ENCODE measurements around the gene GNA12.

DNA sequence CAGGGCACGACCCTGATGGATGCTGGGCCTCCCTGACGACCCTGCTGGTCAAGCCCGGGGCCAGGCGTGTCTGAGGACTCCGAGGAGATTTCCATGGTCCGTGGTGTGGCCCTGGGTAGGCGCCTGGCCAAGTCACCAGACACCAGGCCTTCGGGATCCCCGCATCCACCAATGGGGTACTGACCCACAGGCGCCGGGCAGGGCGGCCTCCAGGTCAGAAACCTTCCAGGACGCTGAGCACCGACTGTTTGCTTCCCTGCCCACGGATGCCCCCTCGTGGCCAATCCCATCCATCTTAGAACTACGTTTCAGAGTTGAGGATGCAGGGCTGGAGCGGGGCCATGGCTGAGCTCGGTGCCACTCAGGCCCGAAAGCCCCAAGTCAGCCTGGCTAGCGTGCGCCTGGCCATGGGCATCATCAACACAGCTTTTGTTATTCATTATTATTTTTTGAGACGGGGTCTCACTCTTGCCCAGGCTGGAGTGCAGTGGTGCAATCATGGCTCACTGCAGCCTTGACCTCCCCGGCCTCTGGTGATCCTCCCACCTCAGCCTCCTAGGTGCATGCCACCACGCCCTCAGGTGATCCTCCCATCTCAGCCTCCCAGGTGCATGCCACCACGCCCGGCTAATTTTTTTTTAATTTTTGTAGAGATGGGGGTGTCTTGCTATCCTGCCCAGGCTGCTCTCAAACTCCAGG is 163.2 kb downstream of the GNA12 start:
- TF ChIP-seq, protein P1, sequence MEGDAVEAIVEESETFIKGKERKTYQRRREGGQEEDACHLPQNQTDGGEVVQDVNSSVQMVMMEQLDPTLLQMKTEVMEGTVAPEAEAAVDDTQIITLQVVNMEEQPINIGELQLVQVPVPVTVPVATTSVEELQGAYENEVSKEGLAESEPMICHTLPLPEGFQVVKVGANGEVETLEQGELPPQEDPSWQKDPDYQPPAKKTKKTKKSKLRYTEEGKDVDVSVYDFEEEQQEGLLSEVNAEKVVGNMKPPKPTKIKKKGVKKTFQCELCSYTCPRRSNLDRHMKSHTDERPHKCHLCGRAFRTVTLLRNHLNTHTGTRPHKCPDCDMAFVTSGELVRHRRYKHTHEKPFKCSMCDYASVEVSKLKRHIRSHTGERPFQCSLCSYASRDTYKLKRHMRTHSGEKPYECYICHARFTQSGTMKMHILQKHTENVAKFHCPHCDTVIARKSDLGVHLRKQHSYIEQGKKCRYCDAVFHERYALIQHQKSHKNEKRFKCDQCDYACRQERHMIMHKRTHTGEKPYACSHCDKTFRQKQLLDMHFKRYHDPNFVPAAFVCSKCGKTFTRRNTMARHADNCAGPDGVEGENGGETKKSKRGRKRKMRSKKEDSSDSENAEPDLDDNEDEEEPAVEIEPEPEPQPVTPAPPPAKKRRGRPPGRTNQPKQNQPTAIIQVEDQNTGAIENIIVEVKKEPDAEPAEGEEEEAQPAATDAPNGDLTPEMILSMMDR (conservative IDR thresholded peaks at IDR 0.05; ENCODE audit: low read depth, low read length), result peak; percentile 75
- TF ChIP-seq EZH2 (IDR thresholded peaks at IDR 0.05; ENCODE audit: borderline replicate concordance, low read depth, low read length, poor library complexity, severe bottlenecking), result no peak

Data from A673 (cell line).